NCI-H1417 treated with DMSO at 0.1 percent for 48 hours (cell line): ENCODE results near the gene RAB40C.
A peak's percentile ranks its signal among the peaks of the same experiment; 100 is the strongest.
"Not testable (repeated sequence)": the region's sequence is repeated elsewhere in the genome, so short reads cannot be mapped to it uniquely, and the experiment has no call there.

Experiments used
- DNase-seq: peaks from one replicate; lab custom pipeline; 2025; lab: John Stamatoyannopoulos, UW

The RAB40C gene

GRCh38 chr16:590815-591200 is 942 bp downstream of the RAB40C start:
- DNase-seq = no peak

- no peak for DNase-seq
These were observed 1.4 kb downstream of the RAB40C start for GRCh38 chr16:591231-591630.

GRCh38 chr16:591892-592517 is 2.1 kb downstream of the RAB40C start:
- no peak for DNase-seq

GRCh38 chr16:592518-593306 is 2.8 kb downstream of the RAB40C start:
- DNase-seq = peak; percentile 9

- DNase-seq = no peak
These were observed 3.5 kb downstream of the RAB40C start for GRCh38 chr16:593406-593805.

- DNase-seq = no peak
These were observed 3.9 kb downstream of the RAB40C start for GRCh38 chr16:593807-594206.

GRCh38 chr16:595094-595528 is 5.2 kb downstream of the RAB40C start:
- no peak for DNase-seq

- DNase-seq = no peak
These were observed 6.3 kb downstream of the RAB40C start for GRCh38 chr16:595942-596735.

- no peak for DNase-seq
These were observed 6.8 kb downstream of the RAB40C start for GRCh38 chr16:596736-597060.

GRCh38 chr16:597655-598054 is 7.8 kb downstream of the RAB40C start:
- DNase-seq = not testable (repeated sequence)

GRCh38 chr16:598823-599739 is 9.2 kb downstream of the RAB40C start:
- no peak for DNase-seq

- DNase-seq = no peak
These were observed 10.9 kb downstream of the RAB40C start for GRCh38 chr16:600781-601180.

GRCh38 chr16:603933-604332 is 14.1 kb downstream of the RAB40C start:
- DNase-seq = no peak

- no peak for DNase-seq
These were observed 16.9 kb downstream of the RAB40C start for GRCh38 chr16:606656-607307.

GRCh38 chr16:608019-608418 is 18.2 kb downstream of the RAB40C start:
- DNase-seq = no peak

GRCh38 chr16:609316-609715 is 19.4 kb downstream of the RAB40C start:
- no peak for DNase-seq

GRCh38 chr16:609984-610383 is 20.1 kb downstream of the RAB40C start:
- no peak for DNase-seq

GRCh38 chr16:610513-611381 is 20.9 kb downstream of the RAB40C start:
- DNase-seq = no peak

- no peak for DNase-seq
These were observed 25.3 kb downstream of the RAB40C start for GRCh38 chr16:615122-615521.
